NB4 (cell line): ENCODE data around the gene ADM5.

ENCODE experiments used
- DNase-seq: peaks from one replicate; pipeline ENCODE4 v3.0.0; 2010; ENCODE audit warnings: low read depth
- H3K4me3 ChIP-seq: one replicate; pipeline ENCODE4 v1.5.1; 2011; ENCODE audit warnings: mild to moderate bottlenecking, low read depth, low read length, moderate library complexity
- MYC ChIP-seq: IDR thresholded peaks from 2 replicates; pipeline ENCODE4 v1.6.1; 2011; ENCODE audit warnings: low read depth, low read length
- POLR2A ChIP-seq: IDR thresholded peaks from 2 replicates; pipeline ENCODE4 v1.6.1; 2011; ENCODE audit warnings: mild to moderate bottlenecking; ENCODE audit not compliant: insufficient read length; ENCODE audit errors: extremely low read depth
- TF ChIP-seq, protein P1 (sequence below): IDR thresholded peaks from one replicate; pipeline ENCODE4 v1.5.1; 2012; ENCODE audit warnings: low read depth, low read length
- TF ChIP-seq, protein P2 (sequence below): IDR thresholded peaks from 2 replicates; pipeline ENCODE4 v1.6.1; 2011; ENCODE audit warnings: low read depth, low read length

ADM5 gene, protein sequence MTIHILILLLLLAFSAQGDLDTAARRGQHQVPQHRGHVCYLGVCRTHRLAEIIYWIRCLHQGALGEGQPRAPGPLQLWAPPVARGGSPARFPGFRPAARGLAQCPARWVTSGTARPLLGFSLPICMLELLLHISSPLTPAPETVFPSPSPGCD

DNA sequence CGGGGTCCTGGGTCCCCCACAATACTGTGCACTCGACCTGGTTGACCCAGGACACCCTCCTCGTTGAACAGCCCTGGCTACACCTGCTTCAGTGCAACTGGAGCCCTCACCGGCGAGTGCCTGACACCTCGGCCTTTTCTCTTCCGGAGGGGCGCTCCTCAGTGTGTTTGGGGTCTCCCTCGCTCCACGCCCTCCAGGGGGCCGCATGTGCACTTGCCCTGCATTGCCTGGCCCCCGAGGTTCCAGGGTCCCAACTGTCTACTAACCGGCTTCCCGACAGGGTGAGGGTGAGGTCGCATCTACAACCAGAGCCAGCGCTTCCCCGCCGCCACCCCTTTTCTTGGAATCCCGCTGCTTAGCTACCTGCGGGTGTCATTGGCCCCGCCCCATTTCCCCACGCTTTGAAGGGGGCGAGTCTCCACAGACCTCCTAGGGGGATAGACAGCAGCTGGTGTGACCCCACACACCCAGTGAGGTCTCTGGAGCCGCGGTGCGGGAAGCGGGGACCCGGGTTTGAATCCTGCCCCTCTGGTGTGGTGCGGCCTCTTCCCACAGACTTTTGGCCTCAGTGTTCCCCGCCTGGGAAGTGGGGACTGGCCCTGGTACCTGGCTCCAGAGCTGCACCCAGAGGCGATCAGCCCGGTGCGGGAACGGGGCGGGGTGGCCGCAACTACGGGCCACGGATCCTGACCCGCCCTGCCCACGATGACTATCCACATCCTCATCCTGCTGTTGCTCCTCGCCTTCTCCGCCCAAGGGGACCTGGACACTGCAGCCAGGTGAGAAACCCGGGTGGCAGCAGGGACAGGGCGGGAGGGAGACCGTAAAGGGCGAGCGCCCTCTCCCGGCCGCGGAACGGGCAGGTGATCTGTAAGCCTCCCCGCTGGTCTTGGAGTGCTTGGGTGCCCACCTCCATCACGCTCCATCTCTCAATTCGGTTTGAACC lies at the start of gene ADM5:
TSS of gene ADM5 (plus strand) at position 462 of the 946 bp plus-strand sequence. CDS start at position 706, 244 bp downstream.
- TF ChIP-seq MYC (no peak), POLR2A (peak; percentile 16)
- no peak within 1 kb of the TSS for H3K4me3 ChIP-seq
- DNase-seq = peak; percentile 21

DNA sequence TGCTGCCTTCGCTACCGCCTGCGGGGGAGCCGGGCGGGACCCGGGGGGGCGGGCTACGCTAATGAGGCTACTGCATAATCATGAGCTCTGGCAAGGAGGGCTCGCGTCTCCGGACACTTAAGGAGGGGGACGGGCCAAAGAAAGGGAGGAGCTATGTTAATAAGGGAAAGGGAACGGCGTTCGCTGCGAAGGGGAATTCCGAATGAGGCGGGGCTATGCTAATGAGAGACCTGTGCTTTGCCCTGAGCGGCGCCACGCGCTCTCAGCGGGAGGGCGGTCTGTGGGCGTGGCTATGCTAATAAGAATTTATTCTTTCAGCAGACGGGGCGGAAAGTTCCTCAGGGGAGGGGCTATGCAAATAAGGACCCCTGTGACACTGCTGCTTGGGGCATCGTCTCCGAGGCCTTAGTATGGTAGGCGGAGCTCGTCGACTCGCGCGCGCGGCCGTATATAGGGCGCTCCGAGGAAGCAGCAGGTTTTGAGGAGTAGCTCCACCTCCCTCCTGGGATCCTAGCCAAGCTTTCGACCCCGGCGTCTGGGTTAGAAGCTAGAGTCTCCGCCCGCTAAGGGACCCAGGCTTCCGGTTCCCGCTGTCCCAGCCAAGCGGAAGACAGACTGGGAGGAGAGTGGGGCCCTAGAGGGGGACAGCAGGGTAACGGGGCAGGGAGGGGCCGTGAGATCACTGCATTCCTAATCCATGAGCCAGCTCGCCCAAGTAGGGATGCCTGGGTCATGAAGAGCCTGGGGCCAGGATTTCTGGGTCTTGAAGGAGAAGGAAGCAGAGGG lies 49.1 kb upstream of the ADM5 start, which contains the start of gene RRAS:
TSS of gene RRAS (minus strand) at position 31 of the 786 bp plus-strand sequence. CDS start 45 bp downstream, outside the sequence.
- DNase-seq = peak; percentile 100
- H3K4me3 ChIP-seq = peak within 1 kb of the TSS; percentile 81
- TF ChIP-seq, protein P1, sequence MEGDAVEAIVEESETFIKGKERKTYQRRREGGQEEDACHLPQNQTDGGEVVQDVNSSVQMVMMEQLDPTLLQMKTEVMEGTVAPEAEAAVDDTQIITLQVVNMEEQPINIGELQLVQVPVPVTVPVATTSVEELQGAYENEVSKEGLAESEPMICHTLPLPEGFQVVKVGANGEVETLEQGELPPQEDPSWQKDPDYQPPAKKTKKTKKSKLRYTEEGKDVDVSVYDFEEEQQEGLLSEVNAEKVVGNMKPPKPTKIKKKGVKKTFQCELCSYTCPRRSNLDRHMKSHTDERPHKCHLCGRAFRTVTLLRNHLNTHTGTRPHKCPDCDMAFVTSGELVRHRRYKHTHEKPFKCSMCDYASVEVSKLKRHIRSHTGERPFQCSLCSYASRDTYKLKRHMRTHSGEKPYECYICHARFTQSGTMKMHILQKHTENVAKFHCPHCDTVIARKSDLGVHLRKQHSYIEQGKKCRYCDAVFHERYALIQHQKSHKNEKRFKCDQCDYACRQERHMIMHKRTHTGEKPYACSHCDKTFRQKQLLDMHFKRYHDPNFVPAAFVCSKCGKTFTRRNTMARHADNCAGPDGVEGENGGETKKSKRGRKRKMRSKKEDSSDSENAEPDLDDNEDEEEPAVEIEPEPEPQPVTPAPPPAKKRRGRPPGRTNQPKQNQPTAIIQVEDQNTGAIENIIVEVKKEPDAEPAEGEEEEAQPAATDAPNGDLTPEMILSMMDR = no peak
- TF ChIP-seq POLR2A (peak; percentile 55), MYC (peak; percentile 76)
- TF ChIP-seq, protein P2, sequence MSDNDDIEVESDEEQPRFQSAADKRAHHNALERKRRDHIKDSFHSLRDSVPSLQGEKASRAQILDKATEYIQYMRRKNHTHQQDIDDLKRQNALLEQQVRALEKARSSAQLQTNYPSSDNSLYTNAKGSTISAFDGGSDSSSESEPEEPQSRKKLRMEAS = peak; percentile 80

DNA sequence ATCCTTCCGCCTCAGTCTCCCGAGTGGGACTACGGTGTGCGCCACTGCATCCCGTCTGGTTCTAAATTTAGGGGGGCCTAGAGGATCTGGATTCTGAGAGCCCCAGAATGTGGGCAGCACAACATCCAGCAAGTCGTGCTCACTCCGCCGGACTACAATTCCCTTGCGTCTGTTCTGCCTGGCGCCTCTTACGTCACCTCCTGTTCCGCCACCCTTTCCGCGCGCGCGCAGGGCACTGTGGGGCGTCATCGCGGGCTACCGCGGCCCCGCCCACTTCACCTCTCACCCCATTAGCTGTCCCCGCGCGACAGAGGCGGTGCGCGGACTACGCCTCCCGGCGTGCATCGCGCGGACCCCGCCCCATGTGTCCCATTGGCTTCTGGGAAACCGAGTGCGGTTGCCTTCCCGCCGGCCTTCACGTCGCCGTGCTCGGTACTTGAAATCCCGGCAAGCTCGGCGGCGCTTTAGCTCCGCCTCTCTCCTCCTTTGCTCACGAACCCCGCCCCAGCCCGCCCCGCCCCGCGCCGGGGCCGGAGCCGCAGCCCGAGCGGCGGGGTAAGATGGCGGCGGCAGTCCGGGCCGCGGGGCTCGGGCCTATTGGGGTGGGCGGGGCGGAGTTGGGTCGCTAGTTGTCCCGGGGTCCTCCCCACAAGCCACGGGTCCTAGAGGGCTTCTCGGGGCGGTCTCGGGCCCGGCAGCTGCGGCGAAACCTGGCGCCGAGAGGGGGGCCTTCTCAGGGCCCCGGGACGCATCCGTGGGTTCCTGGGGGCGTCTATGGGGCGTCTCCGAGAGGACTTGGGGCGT lies 47.5 kb upstream of the ADM5 start, which contains the start of gene SCAF1:
TSS of gene SCAF1 (plus strand) at position 522 of the 804 bp plus-strand sequence. CDS start 2,818 bp downstream, outside the sequence.
- peak; percentile 87 for TF ChIP-seq MYC
- TF ChIP-seq POLR2A = peak; percentile 61
- TF ChIP-seq, protein P2 = peak; percentile 76
- TF ChIP-seq, protein P1 = no peak
- DNase-seq = peak; percentile 99
- peak within 1 kb of the TSS; percentile 99 for H3K4me3 ChIP-seq

DNA sequence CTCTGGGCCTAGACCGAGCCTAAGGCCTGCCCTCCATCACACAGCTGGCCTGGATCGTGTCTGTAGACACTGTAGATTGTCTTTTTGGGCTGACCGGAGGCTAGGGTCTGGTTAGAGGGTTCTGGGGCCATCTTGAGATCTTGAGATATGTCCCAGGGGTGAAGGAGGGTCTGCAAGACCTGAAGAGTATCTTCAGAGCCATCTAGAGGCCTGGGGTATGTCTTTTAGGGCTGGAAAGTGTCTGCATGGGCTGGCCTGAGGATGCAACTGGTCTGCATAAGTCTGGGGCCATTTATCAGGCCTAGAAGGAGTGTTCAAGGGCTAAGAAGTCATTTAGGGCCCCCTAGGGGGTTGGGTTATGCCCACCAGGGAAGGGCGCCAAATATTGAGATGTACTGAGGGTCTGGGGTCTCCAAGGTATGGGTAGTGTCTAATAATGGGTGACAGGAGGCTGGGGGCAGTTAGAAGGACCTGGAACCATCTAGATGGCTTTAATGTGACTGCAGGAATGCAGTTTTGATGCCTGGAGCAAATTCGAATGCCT lies 46.8 kb upstream of the ADM5 start:
- TF ChIP-seq, protein P2 = no peak
- no peak for TF ChIP-seq POLR2A
- TF ChIP-seq, protein P1 = no peak
- no peak for TF ChIP-seq MYC
- H3K4me3 ChIP-seq = peak overlapping the region; percentile 99
- peak; percentile 56 for DNase-seq

DNA sequence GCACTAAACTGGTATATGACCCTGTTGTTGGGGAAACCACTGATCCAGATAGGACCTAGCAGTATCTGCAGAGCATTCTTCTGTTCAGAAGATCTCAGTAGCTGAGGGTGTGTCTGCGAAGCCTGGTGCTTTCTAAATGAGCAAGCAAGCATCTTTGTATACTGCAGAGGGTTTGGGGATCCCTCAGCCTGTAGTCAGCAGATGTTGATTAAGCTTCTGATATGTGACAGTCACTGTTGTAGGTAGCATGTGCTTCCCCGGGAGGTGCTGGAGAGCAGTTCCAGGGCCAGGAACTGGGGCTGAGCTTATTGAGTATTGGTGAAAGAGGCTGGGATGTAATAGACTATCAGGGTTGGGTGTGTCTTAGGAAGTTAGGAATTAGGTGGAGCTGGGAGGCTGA lies 45.9 kb upstream of the ADM5 start:
- peak overlapping the region; percentile 99 for H3K4me3 ChIP-seq

More for the DNA sequence above, 45.9 kb upstream of the ADM5 start:
- no peak for TF ChIP-seq POLR2A
- TF ChIP-seq, protein P1 = no peak
- no peak for TF ChIP-seq MYC
- TF ChIP-seq, protein P2 = no peak
- no peak for DNase-seq
